RWPE2 (cell line): ENCODE data around the gene B9D1.

Source experiments
- ATAC-seq: fragments of 200-7000 bp; cut with Tn5 transposase; 3 replicates; pipeline ENCODE4 v1.9.1; 2021; ENCODE audit warnings: low read depth
- DNase-seq: peaks from one replicate; pipeline ENCODE4 v3.0.0-alpha.2; 2020; ENCODE audit warnings: low spot score
- H3K27ac ChIP-seq: fragments of 450-650 bp; 2 replicates; pipeline ENCODE4 v1.5.1; 2017; ENCODE audit warnings: mild to moderate bottlenecking; ENCODE audit not compliant: poor library complexity, severe bottlenecking
- H3K27me3 ChIP-seq: fragments of 250-450 bp; sonication (Bioruptor Pico); 2 replicates; pipeline ENCODE4 v1.5.1; 2021; ENCODE audit warnings: mild to moderate bottlenecking, moderate library complexity; ENCODE audit not compliant: insufficient read depth, poor library complexity, severe bottlenecking
- H3K36me3 ChIP-seq: fragments of 250-450 bp; sonication (Bioruptor Pico); 2 replicates; pipeline ENCODE4 v1.5.1; 2020; ENCODE audit warnings: low read depth, mild to moderate bottlenecking, moderate library complexity
- H3K4me1 ChIP-seq: fragments of 250-450 bp; sonication (Bioruptor Pico); 2 replicates; pipeline ENCODE4 v1.5.1; 2021; ENCODE audit warnings: mild to moderate bottlenecking, moderate library complexity; ENCODE audit not compliant: insufficient read depth, poor library complexity, severe bottlenecking
- H3K4me3 ChIP-seq: fragments of 250-450 bp; sonication (Bioruptor Pico); 2 replicates; pipeline ENCODE4 v1.5.1; 2021; ENCODE audit warnings: mild to moderate bottlenecking, moderate library complexity; ENCODE audit not compliant: severe bottlenecking
- H3K9me3 ChIP-seq: fragments of 250-450 bp; sonication (Bioruptor Pico); 2 replicates; pipeline ENCODE4 v1.5.1; 2021; ENCODE audit warnings: mild to moderate bottlenecking, moderate library complexity; ENCODE audit not compliant: severe bottlenecking
- CTCF ChIP-seq: fragments of 450-650 bp; IDR thresholded peaks from one replicate; pipeline ENCODE4 v1.5.1; 2017; ENCODE audit warnings: mild to moderate bottlenecking, moderate library complexity; ENCODE audit not compliant: poor library complexity, severe bottlenecking

The B9D1 gene

GRCh38 chr17:19301973-19302372, 60.5 kb downstream of the B9D1 start:
- Histone ChIP-seq H3K4me1 (no peaks in the 10 kb centered on the region), H3K27me3 (no peaks in the 10 kb centered on the region), H3K36me3 (no peaks in the 10 kb centered on the region; the same call in none of the 2 replicates), H3K9me3 (no peaks in the 10 kb centered on the region), H3K27ac (no peak overlapping the region), H3K4me3 (no peak overlapping the region)
- ATAC-seq (no peak), DNase-seq (no peak)
- no peak for TF ChIP-seq CTCF

- no peaks in the 10 kb centered on the region for H3K4me1 ChIP-seq
- no peaks in the 10 kb centered on the region; the same call in none of the 2 replicates for H3K36me3 ChIP-seq
- DNase-seq (no peak), ATAC-seq (no peak)
- H3K4me3 ChIP-seq: no peak overlapping the region
- H3K27ac ChIP-seq: no peak overlapping the region
- H3K9me3 ChIP-seq: no peaks in the 10 kb centered on the region
- no peak for TF ChIP-seq CTCF
- no peaks in the 10 kb centered on the region for H3K27me3 ChIP-seq
These were observed 61.1 kb downstream of the B9D1 start for GRCh38 chr17:19301274-19301951.

- no peak for TF ChIP-seq CTCF
- Histone ChIP-seq H3K27me3 (no peaks in the 10 kb centered on the region), H3K27ac (no peak overlapping the region)
These were observed 62.7 kb downstream of the B9D1 start for GRCh38 chr17:19299866-19300265.

GRCh38 chr17:19299214-19299747, 63.2 kb downstream of the B9D1 start:
- Histone ChIP-seq H3K27ac (no peak overlapping the region), H3K9me3 (no peaks in the 10 kb centered on the region), H3K27me3 (no peaks in the 10 kb centered on the region), H3K4me1 (no peaks in the 10 kb centered on the region), H3K4me3 (no peak overlapping the region), H3K36me3 (no peaks in the 10 kb centered on the region; the same call in none of the 2 replicates)
- no peak for DNase-seq
- no peak for TF ChIP-seq CTCF
- ATAC-seq: no peak

More at GRCh38 chr17:19299866-19300265, 62.7 kb downstream of the B9D1 start:
- H3K4me1 ChIP-seq: no peaks in the 10 kb centered on the region
- H3K36me3 ChIP-seq: no peaks in the 10 kb centered on the region; the same call in none of the 2 replicates
- ATAC-seq: no peak
- no peak overlapping the region for H3K4me3 ChIP-seq
- DNase-seq: no peak
- H3K9me3 ChIP-seq: no peaks in the 10 kb centered on the region
